OCI-LY7 (cell line): ENCODE results near the gene LAMA1.
"Not testable (repeated sequence)": the region's sequence is repeated elsewhere in the genome, so short reads cannot be mapped to it uniquely, and the experiment has no call there.

Experiments
- CTCF ChIP-seq: fragments of 200-600 bp; sonication (generic); conservative IDR thresholded peaks from 2 replicates; pipeline ENCODE4 v1.5.1; 2014; ENCODE audit warnings: mild to moderate bottlenecking, antibody characterized with exemption, low read length, moderate library complexity, mixed read lengths
- EZH2phosphoT487 ChIP-seq: fragments of 200-600 bp; sonication (generic); IDR thresholded peaks from 2 replicates; pipeline ENCODE4 v1.6.1; 2018; ENCODE audit warnings: low read depth, borderline replicate concordance, mild to moderate bottlenecking, mixed run types, antibody characterized with exemption, low read length, moderate library complexity, mixed read lengths

GRCh38 chr18:6938403-6938802 lies 179.2 kb downstream of the LAMA1 start:
- not testable (repeated sequence) for TF ChIP-seq CTCF, EZH2phosphoT487
